Naive B cell (primary cell): Measurements from ENCODE around the gene MAP2K5. TPM values are rescaled to one million over a fixed set of nuclear protein-coding genes. Genes with fewer than 3 reads are reported as not detected.

Experiments
- ATAC-seq, 2 donors: fragments of 150-1000 bp; cut with Tn5 transposase; 2 replicates each; pipeline ENCODE4 v1.10.0; 2021; ENCODE audit warnings: low read depth in 2 of 2, mild to moderate bottlenecking in 2 of 2, moderate library complexity in 2 of 2
- DNase-seq: peaks from one replicate; pipeline ENCODE4 v3.0.0; 2022
- H3K27ac Mint-ChIP-seq, 6 donors: one replicate each; pipeline ENCODE4 v1.8.0; 2020 to 2022; ENCODE audit warnings: mild to moderate bottlenecking in 6 of 6, mixed read lengths in 6 of 6, moderate library complexity in 5 of 6, inconsistent platforms in 2 of 6
- H3K27me3 Mint-ChIP-seq, 3 donors: one replicate each; pipeline ENCODE4 v1.8.0; 2021 to 2022; ENCODE audit warnings: mixed read lengths in 3 of 3, mild to moderate bottlenecking in 1 of 3
- H3K36me3 Mint-ChIP-seq, 2 donors: one replicate each; pipeline ENCODE4 v1.8.0; 2020 to 2022; ENCODE audit warnings: mixed read lengths in 2 of 2, inconsistent platforms in 1 of 2, mild to moderate bottlenecking in 1 of 2
- H3K4me1 Mint-ChIP-seq, 3 donors: one replicate each; pipeline ENCODE4 v1.8.0; 2020 to 2022; ENCODE audit warnings: mixed read lengths in 3 of 3, inconsistent platforms in 1 of 3, mild to moderate bottlenecking in 1 of 3, moderate library complexity in 1 of 3
- H3K4me3 Mint-ChIP-seq, 8 donors: one replicate each; pipeline ENCODE4 v1.8.0; 2020 to 2022; ENCODE audit warnings: mild to moderate bottlenecking in 8 of 8, mixed read lengths in 8 of 8, moderate library complexity in 8 of 8, inconsistent platforms in 2 of 8
- H3K9me3 Mint-ChIP-seq, 7 donors: one replicate each; pipeline ENCODE4 v1.8.0; 2020 to 2022; ENCODE audit warnings: mixed read lengths in 7 of 7, mild to moderate bottlenecking in 5 of 7, inconsistent platforms in 2 of 7, moderate library complexity in 1 of 7
- polyA plus RNA-seq, 6 donors: library from polyadenylated mRNA; unstranded; fragments of 300-500 nt; fragmentation: Illumina TruSeq; gene quantifications; one replicate each; pipeline ENCODE4 v1.2.3, GENCODE V29; 2021; ENCODE audit warnings: low read depth in 6 of 6

MAP2K5 gene
- polyA plus RNA-seq, 6 donors from 2014 or later: 11.4 to 23.1 (median 14.7) TPM

DNA sequence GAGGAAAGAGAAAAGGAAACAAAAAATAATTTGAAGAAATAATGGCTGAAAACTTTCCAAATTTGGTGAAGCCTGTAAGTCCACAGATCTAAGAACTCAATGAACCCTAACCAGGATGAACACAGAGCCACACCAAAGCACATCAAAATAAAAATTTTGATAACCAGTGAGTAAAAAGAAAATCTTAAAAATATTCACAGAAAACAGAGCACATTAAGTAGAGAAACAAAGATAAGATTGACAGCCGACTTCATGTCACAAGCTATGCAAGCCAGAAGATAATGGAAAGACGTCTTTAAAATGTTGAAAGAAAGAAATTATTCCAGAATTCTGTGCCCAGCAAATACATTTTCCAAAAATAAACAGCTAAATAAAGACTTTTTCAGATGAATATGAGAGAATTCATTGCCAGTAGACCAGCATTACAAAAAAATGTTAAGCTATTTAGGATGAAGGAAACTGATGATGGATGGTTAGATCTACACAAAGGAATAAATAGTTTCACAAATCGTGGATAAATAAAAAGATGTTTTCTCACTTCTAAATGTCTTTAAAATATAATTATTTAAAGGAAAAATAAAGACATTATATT lies 142.6 kb downstream of the MAP2K5 start:
- Mint-ChIP-seq H3K27ac (no peak overlapping the region), H3K9me3 (peaks cover 0 to 42% (median 28%) of the 10 kb centered on the region in 7 donors), H3K4me1 (no peaks in the 10 kb centered on the region), H3K36me3 (peaks cover 31 to 32% of the 10 kb centered on the region in 2 donors), H3K4me3 (no peak overlapping the region), H3K27me3 (no peaks in the 10 kb centered on the region)
- DNase-seq (no peak), ATAC-seq (no peak)

- DNase-seq (no peak), ATAC-seq (no peak)
- no peak overlapping the region for H3K4me3 Mint-ChIP-seq
- no peak overlapping the region for H3K27ac Mint-ChIP-seq
- peaks cover 0 to 42% (median 28%) of the 10 kb centered on the region in 7 donors for H3K9me3 Mint-ChIP-seq
- H3K27me3 Mint-ChIP-seq: no peaks in the 10 kb centered on the region
- no peaks in the 10 kb centered on the region for H3K4me1 Mint-ChIP-seq
- peaks cover 26 to 27% of the 10 kb centered on the region in 2 donors for H3K36me3 Mint-ChIP-seq
Measured at GRCh38 chr15:67685716-67686115, 143.2 kb downstream of the MAP2K5 start.

DNA sequence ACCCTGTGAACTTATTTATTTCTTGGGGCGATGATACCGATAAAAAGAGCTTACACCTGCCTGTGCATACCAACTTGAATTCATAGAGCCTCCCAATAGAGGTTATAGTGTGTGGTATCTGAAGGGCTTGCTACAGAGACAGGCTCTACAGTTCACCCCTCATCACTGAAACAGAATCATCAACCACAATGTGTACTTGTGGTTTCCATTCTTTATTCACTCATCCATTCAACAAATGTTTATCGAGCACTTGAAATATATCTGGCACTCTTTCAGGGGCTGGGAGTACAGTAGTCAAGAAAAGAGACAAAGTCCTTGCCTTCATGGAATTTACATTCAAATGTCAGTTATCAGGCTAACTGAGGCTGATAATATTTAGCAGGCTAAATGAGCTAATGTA lies 148.4 kb downstream of the MAP2K5 start:
- Mint-ChIP-seq H3K4me3 (no peak overlapping the region), H3K36me3 (peaks cover 11 to 24% of the 10 kb centered on the region in 2 donors), H3K27ac (peak overlapping the region in 1 of 6 donors; percentile 65), H3K27me3 (no peaks in the 10 kb centered on the region), H3K9me3 (peaks cover 0 to 9% (median 4%) of the 10 kb centered on the region in 7 donors), H3K4me1 (no peaks in the 10 kb centered on the region)
- ATAC-seq (no peak), DNase-seq (no peak)

DNA sequence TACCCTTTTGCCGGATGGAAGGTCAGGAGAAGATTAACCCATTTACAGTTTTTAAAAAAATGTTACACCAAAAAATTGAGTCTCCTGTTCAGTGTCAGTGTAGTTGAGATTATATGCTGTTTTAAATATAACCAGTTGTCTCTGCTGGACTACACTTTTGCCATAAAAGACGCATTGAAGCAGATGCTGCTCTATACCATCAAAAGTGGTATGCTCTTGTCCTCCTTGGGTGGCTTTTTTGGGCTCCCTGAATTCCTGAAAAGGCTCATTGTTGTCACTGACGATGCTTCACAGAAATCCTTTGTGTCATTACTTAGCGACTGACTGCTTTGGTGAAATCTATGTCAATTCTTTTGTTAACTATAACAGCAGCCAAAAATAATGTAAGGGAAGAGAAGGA lies 148.9 kb downstream of the MAP2K5 start:
- DNase-seq: no peak
- Mint-ChIP-seq H3K27ac (no peak overlapping the region), H3K4me1 (no peaks in the 10 kb centered on the region), H3K4me3 (no peak overlapping the region), H3K9me3 (peaks cover 0 to 5% (median 2%) of the 10 kb centered on the region in 7 donors), H3K27me3 (no peaks in the 10 kb centered on the region), H3K36me3 (peaks cover 8 to 28% of the 10 kb centered on the region in 2 donors)
- ATAC-seq: no peak

DNA sequence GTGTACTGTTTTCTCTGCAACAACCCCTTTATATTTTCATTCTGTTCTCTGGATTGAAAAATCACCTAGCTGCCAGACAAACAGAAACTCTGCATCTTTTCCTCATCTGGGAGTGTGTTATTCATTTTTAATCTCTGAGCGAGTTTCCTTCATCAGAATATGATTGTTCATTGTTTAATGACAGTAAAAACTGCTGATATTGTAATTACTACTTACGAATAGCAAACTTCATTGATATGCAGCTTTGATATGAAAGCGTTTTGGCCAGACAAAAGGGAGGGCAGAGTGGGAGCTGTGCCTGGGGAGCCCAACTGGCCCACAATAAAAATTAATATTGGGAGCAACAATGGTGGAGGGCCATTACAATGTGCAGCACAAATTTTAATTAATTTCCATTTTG lies 150.1 kb downstream of the MAP2K5 start:
- H3K27ac Mint-ChIP-seq: no peak overlapping the region
- peaks cover 8 to 28% of the 10 kb centered on the region in 2 donors for H3K36me3 Mint-ChIP-seq
- ATAC-seq: no peak
- peaks cover 0 to 3% (median 0%) of the 10 kb centered on the region in 7 donors for H3K9me3 Mint-ChIP-seq
- DNase-seq: no peak
- H3K27me3 Mint-ChIP-seq: no peaks in the 10 kb centered on the region
- H3K4me1 Mint-ChIP-seq: no peaks in the 10 kb centered on the region
- no peak overlapping the region for H3K4me3 Mint-ChIP-seq

DNA sequence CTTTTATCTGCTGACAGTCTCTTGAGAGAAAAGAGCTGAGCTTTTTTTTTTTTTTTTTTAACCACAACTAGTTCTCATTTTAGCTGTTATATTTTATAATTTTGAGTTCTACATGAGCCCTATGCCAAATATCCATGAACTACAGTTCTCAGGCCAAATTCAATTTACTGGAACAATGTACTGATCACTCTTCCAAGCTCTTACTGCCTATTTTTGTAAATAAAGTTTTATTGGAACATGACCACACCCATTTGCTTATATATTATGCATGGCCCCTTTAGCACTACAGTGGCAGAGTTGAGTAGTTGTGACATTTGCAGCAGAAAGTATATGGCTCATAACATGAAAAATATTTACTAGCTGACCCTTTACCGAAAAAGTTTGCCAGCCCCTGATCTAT lies 153.6 kb downstream of the MAP2K5 start:
- peaks cover 26 to 29% of the 10 kb centered on the region in 2 donors for H3K36me3 Mint-ChIP-seq
- H3K27ac Mint-ChIP-seq: no peak overlapping the region

DNA sequence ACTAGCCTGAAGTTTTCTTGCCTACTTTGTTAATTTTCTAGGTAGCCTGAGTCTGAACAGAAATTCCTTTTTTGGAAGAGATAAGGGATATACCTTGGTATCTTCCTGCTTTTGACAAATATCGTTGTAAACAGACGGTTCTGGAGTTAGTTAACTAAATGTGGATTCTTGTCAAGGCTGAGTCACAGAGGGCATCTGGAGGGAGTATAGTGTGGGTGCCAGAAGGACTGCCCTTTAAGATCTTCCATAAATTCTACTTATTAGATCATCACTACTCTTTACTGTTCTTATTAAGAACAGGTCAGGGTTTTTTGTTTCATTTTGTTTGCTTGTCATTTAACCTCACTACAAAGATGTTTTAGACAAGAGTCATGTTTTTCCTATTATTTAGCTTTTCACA lies 157.5 kb downstream of the MAP2K5 start:
- Mint-ChIP-seq H3K9me3 (peaks cover 0 to 5% (median 0%) of the 10 kb centered on the region in 7 donors), H3K27me3 (no peaks in the 10 kb centered on the region), H3K4me1 (no peaks in the 10 kb centered on the region), H3K27ac (no peak overlapping the region), H3K36me3 (peaks cover 25 to 29% of the 10 kb centered on the region in 2 donors), H3K4me3 (no peak overlapping the region)
- no peak for ATAC-seq
- DNase-seq: no peak

More for the DNA sequence above, 153.6 kb downstream of the MAP2K5 start:
- H3K27me3 Mint-ChIP-seq: no peaks in the 10 kb centered on the region
- ATAC-seq (no peak), DNase-seq (no peak)
- H3K4me3 Mint-ChIP-seq: no peak overlapping the region
- H3K9me3 Mint-ChIP-seq: peaks cover 0 to 5% (median 3%) of the 10 kb centered on the region in 7 donors
- no peaks in the 10 kb centered on the region for H3K4me1 Mint-ChIP-seq

DNA sequence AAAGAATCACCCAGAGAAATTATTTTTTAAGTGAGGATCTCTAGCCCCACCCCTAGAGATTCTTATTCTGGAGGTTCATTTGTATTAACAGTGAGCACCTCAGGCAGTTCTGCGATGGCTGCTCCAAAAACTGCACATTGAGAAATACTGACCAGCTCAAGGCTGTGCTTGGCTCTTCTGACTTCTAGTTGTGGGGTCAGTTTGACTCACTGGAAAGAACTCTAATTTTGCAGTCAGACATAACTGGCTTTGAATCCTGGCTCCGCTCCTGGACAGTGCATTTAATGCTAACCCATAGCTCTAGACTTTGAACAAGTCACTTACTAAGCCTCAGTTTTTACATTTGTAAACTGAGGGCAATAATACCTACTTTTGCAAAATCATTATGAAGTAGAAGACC lies 159.2 kb downstream of the MAP2K5 start:
- no peak for ATAC-seq
- Mint-ChIP-seq H3K27me3 (no peaks in the 10 kb centered on the region), H3K4me1 (no peaks in the 10 kb centered on the region), H3K27ac (no peak overlapping the region), H3K4me3 (no peak overlapping the region), H3K36me3 (peaks cover 32 to 44% of the 10 kb centered on the region in 2 donors), H3K9me3 (peaks cover 0 to 7% (median 0%) of the 10 kb centered on the region in 7 donors)
- DNase-seq: no peak

- Mint-ChIP-seq H3K4me1 (no peaks in the 10 kb centered on the region), H3K9me3 (peaks cover 0 to 3% (median 0%) of the 10 kb centered on the region in 7 donors), H3K4me3 (no peak overlapping the region), H3K36me3 (peaks cover 39 to 54% of the 10 kb centered on the region in 2 donors), H3K27ac (no peak overlapping the region), H3K27me3 (no peaks in the 10 kb centered on the region)
- no peak for DNase-seq
- no peak for ATAC-seq
Measured at GRCh38 chr15:67707520-67708283, 165.2 kb downstream of the MAP2K5 start.

DNA sequence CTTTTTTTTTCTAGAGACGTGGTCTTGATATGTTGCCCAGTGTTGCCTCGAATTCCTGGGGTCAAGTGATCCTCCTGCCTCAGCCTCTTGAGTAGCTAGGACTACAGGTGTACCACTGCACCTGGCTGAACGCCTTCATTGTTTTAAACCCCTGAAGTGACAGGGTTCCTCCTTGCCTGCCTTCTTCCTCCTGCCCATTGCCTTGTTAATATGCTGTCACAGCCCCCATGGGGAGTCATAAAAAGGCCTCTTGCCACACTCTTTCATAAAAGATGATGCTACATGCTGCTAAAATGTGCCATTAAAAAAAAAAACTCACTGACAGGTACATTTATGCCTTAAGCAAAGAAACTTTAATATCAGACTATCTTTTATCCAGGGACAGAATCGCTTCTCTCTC lies 166.0 kb downstream of the MAP2K5 start:
- Mint-ChIP-seq H3K4me1 (no peaks in the 10 kb centered on the region), H3K27me3 (no peaks in the 10 kb centered on the region), H3K9me3 (peaks cover 0 to 3% (median 0%) of the 10 kb centered on the region in 7 donors), H3K27ac (peak overlapping the region in 2 of 6 donors; percentile 26 to 44), H3K4me3 (no peak overlapping the region), H3K36me3 (peaks cover 35 to 50% of the 10 kb centered on the region in 2 donors)
- no peak for ATAC-seq
- DNase-seq: no peak

GRCh38 chr15:67715170-67715569 lies 172.7 kb downstream of the MAP2K5 start:
- ATAC-seq (no peak), DNase-seq (no peak)
- Mint-ChIP-seq H3K4me1 (no peaks in the 10 kb centered on the region), H3K27me3 (no peaks in the 10 kb centered on the region), H3K9me3 (no peaks in the 10 kb centered on the region), H3K4me3 (no peak overlapping the region), H3K36me3 (peaks cover 6 to 24% of the 10 kb centered on the region in 2 donors), H3K27ac (no peak overlapping the region)

- no peaks in the 10 kb centered on the region for H3K27me3 Mint-ChIP-seq
- no peak overlapping the region for H3K27ac Mint-ChIP-seq
Measured at GRCh38 chr15:67716171-67716570, 173.7 kb downstream of the MAP2K5 start.

GRCh38 chr15:67717776-67718175 lies 175.3 kb downstream of the MAP2K5 start:
- Mint-ChIP-seq H3K4me1 (peaks cover 0 to 7% (median 0%) of the 10 kb centered on the region in 3 donors), H3K4me3 (no peak overlapping the region), H3K27ac (no peak overlapping the region), H3K36me3 (no peaks in the 10 kb centered on the region), H3K27me3 (no peaks in the 10 kb centered on the region), H3K9me3 (no peaks in the 10 kb centered on the region)
- DNase-seq (no peak), ATAC-seq (no peak)

More at GRCh38 chr15:67716171-67716570, 173.7 kb downstream of the MAP2K5 start:
- Mint-ChIP-seq H3K4me3 (no peak overlapping the region), H3K4me1 (peaks cover 0 to 7% (median 0%) of the 10 kb centered on the region in 3 donors), H3K36me3 (peaks cover 0 to 14% of the 10 kb centered on the region in 2 donors), H3K9me3 (no peaks in the 10 kb centered on the region)
- no peak for ATAC-seq
- no peak for DNase-seq
